Brain microvascular endothelial cell (primary cell): ENCODE measurements around the gene SPATA9.
"Not testable (repeated sequence)": the region's sequence is repeated elsewhere in the genome, so short reads cannot be mapped to it uniquely, and the experiment has no call there.

Experiments
- DNase-seq: peaks from one replicate; pipeline ENCODE4 v3.0.0-alpha.2; 2020
- H3K27ac ChIP-seq: fragments of 250-450 bp; sonication (Bioruptor Pico); 2 replicates; pipeline ENCODE4 v1.5.1; 2020; ENCODE audit warnings: mild to moderate bottlenecking, moderate library complexity
- H3K27me3 ChIP-seq: fragments of 250-450 bp; sonication (Bioruptor Pico); replicated peaks from 2 replicates; pipeline ENCODE4 v1.5.1; 2020; ENCODE audit warnings: mild to moderate bottlenecking
- H3K36me3 ChIP-seq: fragments of 250-450 bp; sonication (Bioruptor Pico); replicated peaks from 2 replicates; pipeline ENCODE4 v1.5.1; 2020; ENCODE audit warnings: mild to moderate bottlenecking
- H3K4me3 ChIP-seq: 2 replicates; pipeline ENCODE4 v1.5.1; 2011; ENCODE audit warnings: low read depth, mild to moderate bottlenecking, control low read depth, low read length, moderate library complexity
- in situ Hi-C: cut with HindIII; loops from 2 replicates; pipeline ENCODE4 v1.10.0; 2017; ENCODE audit warnings: low sequenced_read_pairs, low pct_ligation_motif_present
- TF ChIP-seq, protein P1 (sequence below): IDR thresholded peaks from 2 replicates; pipeline ENCODE4 v1.5.1; 2011; ENCODE audit warnings: low read depth, mild to moderate bottlenecking, moderate library complexity, low read length, control low read depth, inconsistent platforms; ENCODE audit errors: missing control alignments

The SPATA9 gene

DNA sequence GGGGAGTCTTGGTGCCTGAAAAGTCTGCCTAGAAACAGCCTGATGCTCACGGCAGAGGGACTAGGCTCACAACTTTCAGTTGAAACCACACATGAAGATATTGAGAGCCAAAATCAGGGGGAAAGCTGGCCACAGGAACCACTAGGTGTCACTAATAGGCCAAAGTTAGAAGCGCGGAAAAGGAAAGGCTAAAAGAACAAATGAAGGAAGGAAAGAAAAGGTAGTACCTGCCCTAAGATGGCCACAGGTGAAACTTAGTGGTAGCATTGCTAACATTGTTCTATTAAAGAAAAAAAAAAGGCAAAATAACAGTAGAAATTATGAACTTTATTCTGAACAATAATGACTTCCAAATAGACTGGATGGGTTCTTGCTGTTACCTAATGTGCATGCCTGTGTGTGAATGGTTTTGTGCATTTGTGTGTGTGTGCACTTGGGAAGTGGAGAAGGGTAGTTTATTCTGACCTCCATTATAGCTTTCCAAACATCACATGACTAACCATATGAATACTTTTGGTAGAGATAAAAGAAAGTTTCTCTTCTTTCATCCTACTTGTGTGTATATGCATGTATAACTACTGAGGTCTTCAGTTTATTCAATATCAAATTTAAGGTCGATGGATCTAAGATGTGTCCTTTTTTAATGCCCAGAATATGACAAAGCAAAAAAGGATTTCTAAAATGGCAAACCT is 38.3 kb downstream of the SPATA9 start:
- in situ Hi-C loops, result no loop called here
- TF ChIP-seq, protein P1, sequence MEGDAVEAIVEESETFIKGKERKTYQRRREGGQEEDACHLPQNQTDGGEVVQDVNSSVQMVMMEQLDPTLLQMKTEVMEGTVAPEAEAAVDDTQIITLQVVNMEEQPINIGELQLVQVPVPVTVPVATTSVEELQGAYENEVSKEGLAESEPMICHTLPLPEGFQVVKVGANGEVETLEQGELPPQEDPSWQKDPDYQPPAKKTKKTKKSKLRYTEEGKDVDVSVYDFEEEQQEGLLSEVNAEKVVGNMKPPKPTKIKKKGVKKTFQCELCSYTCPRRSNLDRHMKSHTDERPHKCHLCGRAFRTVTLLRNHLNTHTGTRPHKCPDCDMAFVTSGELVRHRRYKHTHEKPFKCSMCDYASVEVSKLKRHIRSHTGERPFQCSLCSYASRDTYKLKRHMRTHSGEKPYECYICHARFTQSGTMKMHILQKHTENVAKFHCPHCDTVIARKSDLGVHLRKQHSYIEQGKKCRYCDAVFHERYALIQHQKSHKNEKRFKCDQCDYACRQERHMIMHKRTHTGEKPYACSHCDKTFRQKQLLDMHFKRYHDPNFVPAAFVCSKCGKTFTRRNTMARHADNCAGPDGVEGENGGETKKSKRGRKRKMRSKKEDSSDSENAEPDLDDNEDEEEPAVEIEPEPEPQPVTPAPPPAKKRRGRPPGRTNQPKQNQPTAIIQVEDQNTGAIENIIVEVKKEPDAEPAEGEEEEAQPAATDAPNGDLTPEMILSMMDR, result peak; percentile 83
- Histone ChIP-seq H3K27ac (no peak overlapping the region), H3K27me3 (no peaks in the 10 kb centered on the region), H3K36me3 (no peaks in the 10 kb centered on the region), H3K4me3 (no peak overlapping the region)
- peak; percentile 60 for DNase-seq

DNA sequence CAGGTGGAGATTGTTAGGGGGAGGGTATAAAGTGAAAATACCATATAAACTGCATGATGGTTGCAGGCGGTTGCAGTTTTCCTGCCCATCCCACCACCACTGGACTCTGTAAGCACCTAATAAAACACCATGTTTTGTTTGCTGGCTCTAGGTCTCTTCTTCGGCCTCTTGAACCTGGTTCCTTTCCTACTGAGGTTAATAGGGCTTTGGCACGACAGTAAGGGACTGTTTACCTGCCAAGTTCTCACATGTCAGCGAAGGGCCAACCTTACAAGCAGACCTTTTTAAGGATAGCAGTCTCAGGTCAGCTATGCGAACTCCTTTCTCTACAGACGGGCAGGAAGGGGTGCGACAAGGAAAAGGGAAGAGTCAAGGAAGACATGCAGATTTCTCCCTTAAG is 39.6 kb downstream of the SPATA9 start:
- Histone ChIP-seq H3K4me3 (no peak overlapping the region), H3K27ac (no peak overlapping the region), H3K36me3 (no peaks in the 10 kb centered on the region), H3K27me3 (no peaks in the 10 kb centered on the region)
- in situ Hi-C loops, result no loop called here
- DNase-seq, result no peak
- TF ChIP-seq, protein P1, result no peak

DNA sequence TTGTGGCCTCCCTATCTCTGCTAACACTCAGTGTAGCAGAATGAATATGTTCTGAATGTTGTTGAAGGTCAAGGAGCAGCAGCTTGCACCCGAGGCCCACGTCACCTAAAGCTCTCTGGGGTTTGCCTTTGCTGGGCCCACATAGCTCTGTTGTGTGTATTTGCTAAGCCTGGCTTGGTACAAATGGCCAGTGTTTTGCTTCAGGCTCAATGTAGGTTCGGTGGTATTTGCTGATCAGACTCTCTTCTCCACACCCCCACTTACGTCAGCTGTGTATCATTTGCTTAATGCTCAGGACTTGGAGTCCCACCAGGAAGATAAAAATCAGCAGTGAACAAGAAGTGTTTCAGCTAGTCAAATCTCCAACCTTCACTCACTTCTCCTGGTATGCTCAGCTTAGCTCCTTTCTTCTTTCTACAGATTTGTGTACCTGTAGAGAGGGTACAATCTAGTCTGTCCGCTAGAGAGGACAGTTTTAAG is 41.0 kb downstream of the SPATA9 start:
- in situ Hi-C loops, result no loop called here
- DNase-seq, result no peak
- H3K36me3 ChIP-seq, result no peaks in the 10 kb centered on the region
- no peak overlapping the region for H3K4me3 ChIP-seq
- H3K27ac ChIP-seq, result no peak overlapping the region
- H3K27me3 ChIP-seq, result no peaks in the 10 kb centered on the region
- TF ChIP-seq, protein P1, result no peak

DNA sequence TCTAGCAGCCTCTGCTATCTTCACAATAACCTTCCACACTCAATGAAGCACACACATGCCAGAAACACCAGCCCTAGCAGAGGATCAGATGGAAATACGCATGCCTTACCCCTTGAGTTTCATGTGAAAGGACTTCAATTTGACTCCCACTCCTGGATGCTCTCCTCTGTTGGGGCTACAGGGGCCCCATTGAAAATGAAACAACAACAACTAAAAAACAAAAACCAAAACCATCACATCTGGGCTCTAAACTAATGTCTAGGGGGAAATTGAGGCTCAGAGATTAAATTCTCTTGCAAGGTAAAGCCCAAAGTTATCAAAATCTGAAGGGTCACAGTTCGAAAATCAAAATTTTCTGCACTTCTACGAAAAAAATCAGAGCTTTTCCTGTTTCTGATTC is 44.2 kb downstream of the SPATA9 start:
- no peak for DNase-seq
- in situ Hi-C loops, result no loop called here
- Histone ChIP-seq H3K4me3 (no peak overlapping the region), H3K36me3 (no peaks in the 10 kb centered on the region), H3K27me3 (no peaks in the 10 kb centered on the region), H3K27ac (no peak overlapping the region)
- TF ChIP-seq, protein P1, result no peak

DNA sequence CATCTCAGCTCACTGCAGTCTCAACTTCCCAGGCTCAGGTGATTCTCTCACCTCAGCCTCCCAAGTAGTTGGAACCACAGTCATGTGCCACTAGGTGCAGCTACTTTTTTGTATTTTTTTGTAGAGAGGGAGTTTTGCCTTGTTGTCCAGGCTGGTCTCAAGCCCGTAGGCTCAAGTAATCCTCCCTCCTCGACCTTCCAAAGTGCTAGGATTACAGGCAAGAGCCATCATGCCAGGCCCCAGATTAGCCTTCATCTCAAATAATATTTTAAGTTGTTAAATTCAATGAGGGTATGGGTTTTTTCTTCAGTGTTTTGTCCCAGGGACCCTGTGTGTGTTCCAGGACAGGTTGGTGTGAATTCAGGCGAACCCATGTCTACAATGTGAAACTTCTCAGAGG is 48.7 kb downstream of the SPATA9 start:
- in situ Hi-C loops, result no loop called here
- Histone ChIP-seq H3K27ac (no peak overlapping the region), H3K36me3 (no peaks in the 10 kb centered on the region), H3K27me3 (no peaks in the 10 kb centered on the region), H3K4me3 (no peak overlapping the region)
- TF ChIP-seq, protein P1, result no peak
- DNase-seq, result no peak

DNA sequence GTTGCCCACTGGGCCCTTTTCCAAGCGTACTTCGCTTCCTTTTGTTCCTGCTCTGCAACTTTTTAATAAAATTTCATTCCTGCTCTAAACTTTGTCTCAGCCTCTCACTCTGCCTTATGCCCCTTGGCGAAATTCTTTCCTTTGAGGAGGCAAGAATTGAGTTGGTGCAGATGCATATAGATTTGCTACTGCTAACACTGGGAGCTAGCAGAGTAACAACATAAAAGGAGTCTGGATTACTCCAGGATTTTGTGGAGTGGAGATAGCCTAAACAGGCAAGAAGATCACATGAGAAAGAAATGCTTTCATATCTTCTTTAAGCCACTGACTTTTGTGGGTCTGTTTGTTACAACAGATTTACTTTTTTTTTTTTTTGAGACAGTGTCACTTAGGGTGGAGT is 49.1 kb downstream of the SPATA9 start:
- in situ Hi-C loops, result no loop called here

DNA sequence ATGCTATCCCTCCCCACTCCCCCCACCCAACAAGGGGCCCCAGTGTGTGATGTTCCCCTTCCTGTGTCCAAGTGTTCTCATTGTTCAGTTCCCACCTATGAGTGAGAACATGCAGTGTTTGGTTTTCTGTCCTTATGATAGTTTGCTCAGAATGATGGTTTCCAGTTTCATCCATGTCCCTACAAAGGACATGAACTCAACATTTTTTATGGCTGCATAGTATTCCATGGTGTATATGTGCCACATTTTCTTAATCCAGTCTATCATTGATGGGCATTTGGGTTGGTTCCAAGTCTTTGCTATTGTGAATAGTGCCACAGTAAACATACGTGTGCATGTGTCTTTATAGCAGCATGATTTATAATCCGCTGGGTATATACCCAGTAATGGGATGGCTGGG is 49.8 kb downstream of the SPATA9 start:
- in situ Hi-C loops, H3K27ac ChIP-seq, H3K4me3 ChIP-seq, H3K36me3 ChIP-seq, DNase-seq, H3K27me3 ChIP-seq: not testable (repeated sequence)

More for the DNA sequence above, 49.1 kb downstream of the SPATA9 start:
- no peak overlapping the region for H3K4me3 ChIP-seq
- no peaks in the 10 kb centered on the region for H3K36me3 ChIP-seq
- no peak for DNase-seq
- TF ChIP-seq, protein P1, result no peak
- H3K27ac ChIP-seq, result no peak overlapping the region
- H3K27me3 ChIP-seq, result no peaks in the 10 kb centered on the region
